SU-DHL-6 (cell line): Measurements from ENCODE around the gene PAPOLB.

Experiments used
- H2AFZ ChIP-seq: fragments of 200-600 bp; sonication (generic); 2 replicates; pipeline ENCODE4 v1.6.1; 2014; ENCODE audit warnings: low read depth, mild to moderate bottlenecking, moderate library complexity, mixed read lengths, antibody characterized with exemption, low read length; ENCODE audit not compliant: severe bottlenecking
- H3F3A ChIP-seq: fragments of 200-600 bp; shearing (Covaris generic); 2 replicates; pipeline ENCODE4 v1.6.0; 2016; ENCODE audit warnings: antibody characterized with exemption, mild to moderate bottlenecking; ENCODE audit not compliant: insufficient read depth
- H3K27ac ChIP-seq: fragments of 200-600 bp; sonication (generic); 2 replicates; pipeline ENCODE4 v1.5.1; 2016; ENCODE audit warnings: low read depth, mild to moderate bottlenecking, low read length, moderate library complexity, mixed read lengths
- H3K27me3 ChIP-seq: fragments of 200-600 bp; sonication (generic), shearing (Covaris generic); 2 replicates; pipeline ENCODE4 v1.6.0; 2014; ENCODE audit warnings: mild to moderate bottlenecking, low read length
- H3K36me3 ChIP-seq: fragments of 200-600 bp; sonication (generic); 2 replicates; pipeline ENCODE4 v1.6.1; 2014; ENCODE audit warnings: mild to moderate bottlenecking, low read length, mixed read lengths
- H3K4me2 ChIP-seq: fragments of 300-600, 200-600 bp; shearing (Covaris generic), sonication (generic); 2 replicates; pipeline ENCODE4 v1.6.0; 2014; ENCODE audit warnings: low read length, low read depth, mild to moderate bottlenecking; ENCODE audit not compliant: poor library complexity, severe bottlenecking
- H3K4me3 ChIP-seq: fragments of 200-600 bp; sonication (generic); 2 replicates; pipeline ENCODE4 v1.5.1; 2014; ENCODE audit warnings: antibody characterized with exemption, low read length, mild to moderate bottlenecking, mixed read lengths; ENCODE audit not compliant: insufficient read depth, poor library complexity, severe bottlenecking
- H3K79me2 ChIP-seq: fragments of 200-600 bp; sonication (generic); 2 replicates; pipeline ENCODE4 v1.6.1; 2014; ENCODE audit warnings: mild to moderate bottlenecking, low read length, moderate library complexity; ENCODE audit not compliant: insufficient read depth
- H3K9ac ChIP-seq: fragments of 200-600 bp; sonication (generic); 2 replicates; pipeline ENCODE4 v1.7.0; 2014; ENCODE audit warnings: mild to moderate bottlenecking, low read length
- H3K9me2 ChIP-seq: fragments of 200-600 bp; sonication (generic); replicated peaks from 2 replicates; pipeline ENCODE4 v1.6.1; 2014; ENCODE audit warnings: low read length; ENCODE audit not compliant: insufficient read depth
- H3K9me3 ChIP-seq: fragments of 200-600 bp; sonication (generic); 2 replicates; pipeline ENCODE4 v1.6.1; 2014; ENCODE audit warnings: low read length, mixed read lengths; ENCODE audit not compliant: insufficient read depth
- H4K20me1 ChIP-seq: fragments of 200-600 bp; sonication (generic); 2 replicates; pipeline ENCODE4 v1.6.1; 2014; ENCODE audit warnings: low read depth, mild to moderate bottlenecking, antibody characterized with exemption, low read length, moderate library complexity, mixed read lengths
- CTCF ChIP-seq: fragments of 200-600 bp; sonication (generic); IDR thresholded peaks from one replicate; pipeline ENCODE4 v1.5.1; 2017; ENCODE audit warnings: antibody characterized with exemption, mild to moderate bottlenecking, low read length, moderate library complexity; ENCODE audit not compliant: insufficient read depth, poor library complexity, severe bottlenecking
- EZH2phosphoT487 ChIP-seq: fragments of 200-600 bp; sonication (generic), shearing (Covaris generic); conservative IDR thresholded peaks from 2 replicates; pipeline ENCODE4 v1.6.1; 2018; ENCODE audit warnings: mild to moderate bottlenecking, antibody characterized with exemption, low read length, moderate library complexity, mixed read lengths

The PAPOLB gene

DNA sequence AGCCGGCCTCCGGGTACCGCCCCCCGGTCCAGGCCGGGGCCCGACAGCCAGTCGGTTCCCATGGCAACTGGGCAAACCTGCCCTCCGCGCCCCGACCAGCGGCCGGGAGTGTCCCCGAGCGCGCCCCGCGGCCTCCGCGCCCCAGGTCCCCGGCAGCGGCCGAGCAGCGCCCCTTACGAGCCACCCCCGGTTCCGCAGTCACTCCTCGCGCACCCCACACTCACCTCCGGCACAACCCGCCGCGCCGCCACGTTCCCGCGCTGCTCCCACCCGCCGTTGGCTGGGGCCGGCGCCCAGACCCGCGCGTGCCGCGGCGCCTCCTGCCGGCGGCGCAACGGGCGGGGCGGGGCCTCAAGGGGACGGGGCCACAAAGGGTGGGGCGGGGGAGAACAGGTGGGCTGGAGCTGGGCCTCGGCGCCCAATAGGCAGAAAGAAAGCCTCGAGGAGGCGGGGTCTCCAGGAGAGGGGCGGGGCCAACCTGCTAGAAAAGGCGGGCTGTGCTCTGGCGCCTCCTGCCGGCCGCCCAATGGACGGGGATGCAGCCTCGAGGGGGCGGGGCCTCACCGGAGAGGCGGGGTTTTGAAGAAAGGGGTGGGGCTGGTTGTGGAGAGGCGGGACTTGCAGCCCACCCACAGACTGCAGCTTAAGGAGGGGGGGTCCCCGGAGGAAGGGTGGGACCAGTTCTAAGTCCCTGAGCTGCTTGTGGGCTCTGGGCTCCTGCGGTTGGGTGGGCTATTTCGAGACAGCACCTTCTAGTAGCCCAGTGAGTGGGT lies 21.7 kb upstream of the PAPOLB start, which contains the start of gene RADIL:
RADIL (minus strand) TSS at position 345 of the 773 bp plus-strand sequence. CDS start 5,577 bp downstream, outside the sequence.
- no peak within 1 kb of the TSS for H3K4me3 ChIP-seq
- no peak within 1 kb of the TSS for H3K9ac ChIP-seq
- no peak within 1 kb of the TSS for H3K4me2 ChIP-seq

DNA sequence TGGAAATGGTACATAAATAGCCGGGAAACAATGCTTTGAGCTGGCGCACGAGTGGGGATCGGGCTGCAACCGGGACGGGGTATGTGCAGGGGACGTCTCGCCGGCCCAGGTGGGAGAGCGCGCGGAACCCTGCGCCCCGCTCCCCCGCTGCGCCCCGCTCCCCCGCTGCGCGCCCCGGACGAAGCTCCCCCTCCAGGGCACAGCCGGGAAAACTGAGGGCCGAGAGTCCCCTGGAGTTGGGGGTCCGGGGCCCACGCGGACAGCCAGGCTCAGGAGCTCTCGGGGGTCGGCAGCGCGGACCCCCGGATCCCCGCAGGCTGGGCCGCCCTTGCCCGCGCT lies 21.2 kb upstream of the PAPOLB start:
- H3K79me2 ChIP-seq, result no peaks in the 10 kb centered on the region
- H3F3A ChIP-seq, result no peaks in the 10 kb centered on the region
- H3K9ac ChIP-seq, result no peak overlapping the region
- no peak overlapping the region for H2AFZ ChIP-seq
- no peaks in the 10 kb centered on the region for H3K9me3 ChIP-seq
- H3K27ac ChIP-seq, result no peak overlapping the region
- H3K27me3 ChIP-seq, result no peaks in the 10 kb centered on the region
- TF ChIP-seq EZH2phosphoT487 (no peak), CTCF (no peak)
- H4K20me1 ChIP-seq, result no peaks in the 10 kb centered on the region
- H3K4me3 ChIP-seq, result no peak overlapping the region
- H3K36me3 ChIP-seq, result no peaks in the 10 kb centered on the region
- H3K9me2 ChIP-seq, result no peaks in the 10 kb centered on the region
- no peak overlapping the region for H3K4me2 ChIP-seq

More for the DNA sequence above, 21.7 kb upstream of the PAPOLB start, which contains the start of gene RADIL:
- Histone ChIP-seq H3K36me3 (no peaks in the 10 kb centered on the region), H3K27me3 (no peaks in the 10 kb centered on the region), H3F3A (no peaks in the 10 kb centered on the region), H3K9me2 (no peaks in the 10 kb centered on the region), H3K9me3 (no peaks in the 10 kb centered on the region), H3K79me2 (no peaks in the 10 kb centered on the region), H2AFZ (no peak within 1 kb of the TSS), H4K20me1 (no peaks in the 10 kb centered on the region), H3K27ac (no peak within 1 kb of the TSS)
- TF ChIP-seq CTCF, result no peak
- no peak for TF ChIP-seq EZH2phosphoT487

GRCh38 chr7:4882169-4883032 lies 20.6 kb upstream of the PAPOLB start:
- no peak overlapping the region for H3K27ac ChIP-seq
- no peaks in the 10 kb centered on the region for H3F3A ChIP-seq
- no peak for TF ChIP-seq EZH2phosphoT487
- TF ChIP-seq CTCF, result no peak
- H3K4me3 ChIP-seq, result no peak overlapping the region
- H3K9me3 ChIP-seq, result no peaks in the 10 kb centered on the region
- no peaks in the 10 kb centered on the region for H3K27me3 ChIP-seq
- no peak overlapping the region for H2AFZ ChIP-seq
- no peaks in the 10 kb centered on the region for H4K20me1 ChIP-seq
- no peaks in the 10 kb centered on the region for H3K9me2 ChIP-seq
- no peaks in the 10 kb centered on the region for H3K36me3 ChIP-seq
- no peak overlapping the region for H3K9ac ChIP-seq
- H3K79me2 ChIP-seq, result no peaks in the 10 kb centered on the region
- no peak overlapping the region for H3K4me2 ChIP-seq
